NB4 (cell line): ENCODE results near the gene SESN1.

Source experiments
- DNase-seq: peaks from one replicate; pipeline ENCODE4 v3.0.0; 2010; ENCODE audit warnings: low read depth
- H3K4me3 ChIP-seq: one replicate; pipeline ENCODE4 v1.5.1; 2011; ENCODE audit warnings: mild to moderate bottlenecking, low read depth, low read length, moderate library complexity
- MYC ChIP-seq: IDR thresholded peaks from 2 replicates; pipeline ENCODE4 v1.6.1; 2011; ENCODE audit warnings: low read depth, low read length
- POLR2A ChIP-seq: IDR thresholded peaks from 2 replicates; pipeline ENCODE4 v1.6.1; 2011; ENCODE audit warnings: mild to moderate bottlenecking; ENCODE audit not compliant: insufficient read length; ENCODE audit errors: extremely low read depth
- TF ChIP-seq, protein P1 (sequence below): IDR thresholded peaks from one replicate; pipeline ENCODE4 v1.5.1; 2012; ENCODE audit warnings: low read depth, low read length
- TF ChIP-seq, protein P2 (sequence below): IDR thresholded peaks from 2 replicates; pipeline ENCODE4 v1.6.1; 2011; ENCODE audit warnings: low read depth, low read length

Gene SESN1

DNA sequence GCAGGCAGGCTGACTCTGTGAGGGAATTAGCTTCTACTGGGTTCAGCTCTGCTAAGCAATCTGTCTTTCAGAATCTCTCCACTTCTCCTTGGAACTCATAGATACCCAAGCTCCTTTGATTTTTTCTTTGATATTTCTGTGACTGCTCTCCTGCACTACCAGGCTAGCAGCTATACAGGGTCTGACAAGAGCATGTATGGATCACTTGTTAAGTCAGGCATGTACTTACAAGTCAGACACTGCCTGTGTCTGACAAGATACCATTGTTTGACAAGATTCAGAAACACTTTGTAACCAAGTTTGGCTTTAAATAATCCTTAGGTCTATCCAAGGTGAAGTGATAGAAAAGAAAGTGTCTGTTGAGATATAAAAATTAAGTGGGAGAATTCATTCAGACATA, 79.5 kb downstream of the SESN1 start:
- TF ChIP-seq, protein P1, sequence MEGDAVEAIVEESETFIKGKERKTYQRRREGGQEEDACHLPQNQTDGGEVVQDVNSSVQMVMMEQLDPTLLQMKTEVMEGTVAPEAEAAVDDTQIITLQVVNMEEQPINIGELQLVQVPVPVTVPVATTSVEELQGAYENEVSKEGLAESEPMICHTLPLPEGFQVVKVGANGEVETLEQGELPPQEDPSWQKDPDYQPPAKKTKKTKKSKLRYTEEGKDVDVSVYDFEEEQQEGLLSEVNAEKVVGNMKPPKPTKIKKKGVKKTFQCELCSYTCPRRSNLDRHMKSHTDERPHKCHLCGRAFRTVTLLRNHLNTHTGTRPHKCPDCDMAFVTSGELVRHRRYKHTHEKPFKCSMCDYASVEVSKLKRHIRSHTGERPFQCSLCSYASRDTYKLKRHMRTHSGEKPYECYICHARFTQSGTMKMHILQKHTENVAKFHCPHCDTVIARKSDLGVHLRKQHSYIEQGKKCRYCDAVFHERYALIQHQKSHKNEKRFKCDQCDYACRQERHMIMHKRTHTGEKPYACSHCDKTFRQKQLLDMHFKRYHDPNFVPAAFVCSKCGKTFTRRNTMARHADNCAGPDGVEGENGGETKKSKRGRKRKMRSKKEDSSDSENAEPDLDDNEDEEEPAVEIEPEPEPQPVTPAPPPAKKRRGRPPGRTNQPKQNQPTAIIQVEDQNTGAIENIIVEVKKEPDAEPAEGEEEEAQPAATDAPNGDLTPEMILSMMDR: no peak
- TF ChIP-seq MYC (no peak), POLR2A (no peak)
- TF ChIP-seq, protein P2, sequence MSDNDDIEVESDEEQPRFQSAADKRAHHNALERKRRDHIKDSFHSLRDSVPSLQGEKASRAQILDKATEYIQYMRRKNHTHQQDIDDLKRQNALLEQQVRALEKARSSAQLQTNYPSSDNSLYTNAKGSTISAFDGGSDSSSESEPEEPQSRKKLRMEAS: no peak
- H3K4me3 ChIP-seq: no peak overlapping the region
- no peak for DNase-seq

DNA sequence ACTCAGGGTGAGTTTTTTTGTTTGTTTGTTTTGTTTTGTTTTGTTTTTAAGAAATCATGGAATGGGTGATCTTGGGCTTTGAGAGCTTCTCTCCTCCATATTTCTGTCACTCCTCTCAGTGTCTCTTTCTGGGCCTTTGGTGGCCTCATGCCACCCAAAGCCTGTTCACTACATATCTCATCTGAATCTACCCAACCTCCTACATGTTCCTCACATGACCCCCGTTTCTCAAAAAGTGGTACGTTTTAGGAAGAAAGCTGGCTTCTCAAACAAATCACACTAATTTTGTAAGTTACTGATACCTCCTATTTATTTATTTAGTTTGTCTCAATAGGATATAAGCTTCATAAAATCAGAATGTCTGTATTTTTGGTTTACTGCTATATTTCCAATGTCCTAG, 80.0 kb downstream of the SESN1 start:
- no peak for DNase-seq
- TF ChIP-seq MYC (no peak), POLR2A (no peak)
- TF ChIP-seq, protein P1: no peak
- TF ChIP-seq, protein P2: no peak
- H3K4me3 ChIP-seq: no peak overlapping the region

DNA sequence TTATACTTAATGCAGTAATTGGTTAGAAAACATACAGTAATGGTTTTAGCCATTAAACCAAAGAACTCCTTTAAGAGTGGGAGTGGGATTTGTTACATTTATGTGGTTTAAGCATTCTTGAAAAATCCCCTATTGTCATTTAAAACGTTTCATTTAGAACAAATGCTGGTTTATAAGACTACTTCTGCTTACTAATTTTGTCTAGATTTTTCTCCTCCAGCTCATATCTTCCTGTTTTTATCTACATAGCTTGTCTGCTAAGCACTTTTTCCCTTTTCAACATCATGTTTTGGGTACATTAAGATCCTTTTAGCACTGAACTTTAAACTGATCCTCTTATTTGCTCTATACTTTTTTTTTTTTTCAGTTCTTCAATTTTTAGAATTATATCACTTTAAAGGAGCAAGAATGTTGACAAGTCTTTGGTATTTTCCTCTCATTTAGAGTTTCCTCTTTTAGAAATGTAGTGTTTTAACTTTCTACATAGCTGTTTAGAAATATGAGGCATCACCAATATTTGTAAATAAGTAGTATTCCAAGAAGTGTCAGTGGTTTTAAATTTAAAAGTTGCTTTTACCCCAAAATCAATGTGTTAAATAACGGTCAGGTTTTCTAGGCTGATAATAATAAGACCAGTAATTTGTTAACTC, 80.9 kb downstream of the SESN1 start:
- H3K4me3 ChIP-seq: no peak overlapping the region
- peak; percentile 28 for DNase-seq
- TF ChIP-seq, protein P2: no peak
- TF ChIP-seq MYC (no peak), POLR2A (no peak)
- TF ChIP-seq, protein P1: no peak

DNA sequence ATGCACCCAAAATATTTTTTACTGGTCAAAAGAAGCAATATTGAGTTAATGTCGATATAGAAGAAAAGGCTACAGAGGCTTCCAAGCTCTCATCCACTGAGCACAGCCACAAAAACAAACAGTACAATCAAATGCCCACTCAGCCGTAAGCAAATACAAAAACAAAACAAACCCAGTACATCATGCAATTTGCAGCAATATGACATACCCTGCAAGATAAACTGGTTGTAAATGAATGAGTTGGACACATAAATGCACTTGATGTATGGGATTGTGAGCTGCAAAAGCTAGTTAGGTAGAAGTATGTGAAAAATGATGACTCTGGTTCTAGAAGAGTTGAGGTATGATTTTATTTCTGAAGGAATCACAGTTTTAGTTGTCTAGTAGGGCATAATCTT, 83.9 kb downstream of the SESN1 start:
- no peak for DNase-seq
- H3K4me3 ChIP-seq: no peak overlapping the region
- TF ChIP-seq POLR2A: no peak
- TF ChIP-seq, protein P1: no peak

DNA sequence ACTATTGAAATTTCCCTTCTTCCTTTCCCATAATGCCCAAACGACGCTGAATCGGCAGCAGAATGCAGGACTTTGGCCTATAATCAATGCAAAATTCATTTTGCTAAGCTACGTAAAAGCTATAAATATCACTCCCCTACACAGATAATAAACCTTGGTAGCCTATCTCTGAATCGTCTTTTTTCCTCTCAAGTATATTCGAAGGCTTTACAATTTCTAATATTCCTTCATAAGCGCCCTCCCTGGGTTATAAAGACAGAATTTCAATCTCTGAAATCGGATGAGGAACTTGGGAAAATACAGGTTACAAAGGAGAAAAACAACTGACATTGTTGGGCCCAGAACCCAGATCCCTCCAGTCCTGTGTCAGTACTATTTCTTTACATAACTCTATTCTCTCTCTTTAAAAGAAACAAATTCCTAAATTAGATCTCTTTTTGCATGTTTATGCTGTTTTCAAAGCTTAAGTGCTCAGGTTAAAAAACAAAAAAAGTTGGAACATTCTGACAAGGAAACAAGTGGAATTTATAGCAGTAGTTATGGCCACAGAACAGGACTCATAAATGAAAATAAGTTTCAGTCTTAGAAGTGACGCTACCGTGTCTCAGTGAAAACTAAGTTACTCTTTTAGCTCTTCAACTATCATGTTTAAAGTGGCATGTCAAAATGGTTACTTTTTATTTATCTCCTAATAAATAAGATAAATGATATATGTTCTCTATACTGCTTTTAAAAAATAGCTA, 84.5 kb downstream of the SESN1 start:
- DNase-seq: no peak
- TF ChIP-seq, protein P1: no peak
- TF ChIP-seq, protein P2: no peak
- TF ChIP-seq POLR2A: no peak
- no peak for TF ChIP-seq MYC
- H3K4me3 ChIP-seq: peak overlapping the region; percentile 86
